MM.1S (cell line): Measurements from ENCODE around the gene RGPD8.

ENCODE experiments used
- EZH2 ChIP-seq: fragments of 300-600 bp; sonication (generic); optimal IDR thresholded peaks from 2 replicates; pipeline ENCODE3; 2017; ENCODE audit warnings: low read depth, mild to moderate bottlenecking, antibody characterized with exemption, low read length, mixed read lengths
- EZH2phosphoT487 ChIP-seq: fragments of 300-600 bp; sonication (generic); IDR thresholded peaks from 2 replicates; pipeline ENCODE4 v1.6.1; 2018; ENCODE audit warnings: antibody characterized with exemption, low read length
- TF ChIP-seq, protein P1 (sequence below): fragments of 300-600 bp; sonication (generic); IDR thresholded peaks from 2 replicates; pipeline ENCODE4 v1.5.1; 2016; ENCODE audit warnings: antibody characterized with exemption, low read length, mixed read lengths

DNA sequence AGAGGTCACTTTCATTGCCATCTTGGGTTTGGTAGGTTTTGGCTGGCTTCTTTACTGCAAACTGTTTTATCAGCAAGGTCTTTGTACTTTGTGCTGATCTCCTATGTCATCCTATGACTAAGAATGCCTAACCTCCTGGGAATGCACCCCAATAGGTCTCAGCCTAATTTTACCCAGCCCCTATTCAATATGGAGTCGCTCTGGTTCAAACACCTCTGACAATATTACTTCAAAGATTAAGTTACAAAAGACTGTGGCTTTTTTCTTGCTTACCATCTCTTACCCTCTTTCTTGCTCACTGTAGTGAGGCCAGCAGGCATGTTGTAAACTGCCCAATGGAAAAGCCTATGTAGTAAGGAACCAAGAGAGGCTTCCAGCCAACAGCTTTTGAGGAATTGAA, 17.9 kb upstream of the RGPD8 start:
- TF ChIP-seq, protein P1, sequence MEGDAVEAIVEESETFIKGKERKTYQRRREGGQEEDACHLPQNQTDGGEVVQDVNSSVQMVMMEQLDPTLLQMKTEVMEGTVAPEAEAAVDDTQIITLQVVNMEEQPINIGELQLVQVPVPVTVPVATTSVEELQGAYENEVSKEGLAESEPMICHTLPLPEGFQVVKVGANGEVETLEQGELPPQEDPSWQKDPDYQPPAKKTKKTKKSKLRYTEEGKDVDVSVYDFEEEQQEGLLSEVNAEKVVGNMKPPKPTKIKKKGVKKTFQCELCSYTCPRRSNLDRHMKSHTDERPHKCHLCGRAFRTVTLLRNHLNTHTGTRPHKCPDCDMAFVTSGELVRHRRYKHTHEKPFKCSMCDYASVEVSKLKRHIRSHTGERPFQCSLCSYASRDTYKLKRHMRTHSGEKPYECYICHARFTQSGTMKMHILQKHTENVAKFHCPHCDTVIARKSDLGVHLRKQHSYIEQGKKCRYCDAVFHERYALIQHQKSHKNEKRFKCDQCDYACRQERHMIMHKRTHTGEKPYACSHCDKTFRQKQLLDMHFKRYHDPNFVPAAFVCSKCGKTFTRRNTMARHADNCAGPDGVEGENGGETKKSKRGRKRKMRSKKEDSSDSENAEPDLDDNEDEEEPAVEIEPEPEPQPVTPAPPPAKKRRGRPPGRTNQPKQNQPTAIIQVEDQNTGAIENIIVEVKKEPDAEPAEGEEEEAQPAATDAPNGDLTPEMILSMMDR: no peak
- TF ChIP-seq EZH2phosphoT487 (no peak), EZH2 (no peak)
